ENCODE results near the gene IGSF3. TPM values are rescaled to one million over a fixed set of nuclear protein-coding genes. Genes with fewer than 3 reads are reported as not detected.
A peak's percentile ranks its signal among the peaks of the same experiment; 100 is the strongest.
"Not testable (repeated sequence)": the region's sequence is repeated elsewhere in the genome, so short reads cannot be mapped to it uniquely, and the experiment has no call there.

Gene IGSF3
- total and polyA plus RNA-seq, 2 donors from 2014 or later = 12.0 to 38.8 TPM

- FAIRE-seq; H3K36me3 ChIP-seq (ENCODE audit: control insufficient read depth in 2 of 3, insufficient read depth in 3 of 3, low read length in 3 of 3); H3K27ac ChIP-seq (ENCODE audit: low read depth in 2 of 2, low read length in 2 of 2); H3K9ac ChIP-seq (ENCODE audit: low read length in 3 of 3); H3K4me3 ChIP-seq (ENCODE audit: low read length in 3 of 3); H3K27me3 ChIP-seq (ENCODE audit: control insufficient read depth, insufficient read depth, low read length); H3K9me3 ChIP-seq (ENCODE audit: control insufficient read depth in 2 of 3, insufficient read depth in 1 of 3, low read length in 3 of 3); intact Hi-C loops (cut with DNase I); H3K4me1 ChIP-seq (ENCODE audit: control insufficient read depth in 2 of 3, insufficient read depth in 2 of 3, low read depth in 1 of 3, low read length in 3 of 3): not testable (repeated sequence)
- DNase-seq = peak in 2 of 5 donors; percentile 20 to 29
- TF ChIP-seq, protein P1, sequence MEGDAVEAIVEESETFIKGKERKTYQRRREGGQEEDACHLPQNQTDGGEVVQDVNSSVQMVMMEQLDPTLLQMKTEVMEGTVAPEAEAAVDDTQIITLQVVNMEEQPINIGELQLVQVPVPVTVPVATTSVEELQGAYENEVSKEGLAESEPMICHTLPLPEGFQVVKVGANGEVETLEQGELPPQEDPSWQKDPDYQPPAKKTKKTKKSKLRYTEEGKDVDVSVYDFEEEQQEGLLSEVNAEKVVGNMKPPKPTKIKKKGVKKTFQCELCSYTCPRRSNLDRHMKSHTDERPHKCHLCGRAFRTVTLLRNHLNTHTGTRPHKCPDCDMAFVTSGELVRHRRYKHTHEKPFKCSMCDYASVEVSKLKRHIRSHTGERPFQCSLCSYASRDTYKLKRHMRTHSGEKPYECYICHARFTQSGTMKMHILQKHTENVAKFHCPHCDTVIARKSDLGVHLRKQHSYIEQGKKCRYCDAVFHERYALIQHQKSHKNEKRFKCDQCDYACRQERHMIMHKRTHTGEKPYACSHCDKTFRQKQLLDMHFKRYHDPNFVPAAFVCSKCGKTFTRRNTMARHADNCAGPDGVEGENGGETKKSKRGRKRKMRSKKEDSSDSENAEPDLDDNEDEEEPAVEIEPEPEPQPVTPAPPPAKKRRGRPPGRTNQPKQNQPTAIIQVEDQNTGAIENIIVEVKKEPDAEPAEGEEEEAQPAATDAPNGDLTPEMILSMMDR (IDR thresholded peaks at IDR 0.05; ENCODE audit: borderline replicate concordance, extremely low read depth, insufficient read depth) = peak; percentile 42
Measured at GRCh38 chr1:116595946-116596741, 71.4 kb downstream of the IGSF3 start.

DNA sequence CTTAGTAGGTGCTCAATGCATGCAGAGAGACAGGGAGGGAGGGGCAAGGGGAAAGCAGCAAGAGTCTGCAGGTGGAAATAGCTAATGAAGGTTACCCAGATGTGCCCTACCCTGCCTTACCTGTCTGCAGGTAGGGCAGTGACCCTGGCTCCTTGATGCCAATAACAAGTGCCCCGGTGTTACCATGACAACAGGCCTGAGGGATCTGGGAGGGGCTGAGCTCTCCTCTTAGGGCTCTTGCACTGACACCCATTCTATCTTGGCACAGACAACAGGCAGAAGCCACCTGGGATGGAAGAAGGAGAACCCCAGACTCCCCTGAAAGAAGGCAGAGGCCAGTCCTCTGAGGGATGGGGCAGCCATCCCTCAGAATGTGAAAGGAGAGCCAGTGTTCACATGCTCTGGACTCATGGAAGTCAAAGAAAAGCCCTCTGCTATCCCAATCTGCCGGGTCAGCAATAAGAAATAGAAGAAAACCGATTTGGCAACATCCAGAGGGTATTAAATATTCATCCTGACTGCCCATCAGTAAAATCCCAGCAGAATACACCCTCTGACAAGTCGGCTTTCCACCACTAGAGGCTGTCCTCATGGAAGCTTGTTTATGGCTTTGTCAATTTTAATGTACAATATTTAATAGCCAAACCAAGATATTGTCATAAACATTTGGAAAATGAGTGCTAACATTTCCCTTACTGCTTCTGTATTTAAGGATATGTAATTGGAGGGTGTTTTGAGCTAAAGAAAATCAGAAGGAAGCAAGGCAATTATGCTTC lies 72.3 kb downstream of the IGSF3 start:
- H3K4me1 ChIP-seq (ENCODE audit: control insufficient read depth in 2 of 3, insufficient read depth in 2 of 3, low read depth in 1 of 3, low read length in 3 of 3); H3K27me3 ChIP-seq (ENCODE audit: control insufficient read depth, insufficient read depth, low read length); H3K9ac ChIP-seq (ENCODE audit: low read length in 3 of 3); H3K4me3 ChIP-seq (ENCODE audit: low read length in 3 of 3); H3K36me3 ChIP-seq (ENCODE audit: control insufficient read depth in 2 of 3, insufficient read depth in 3 of 3, low read length in 3 of 3); H3K9me3 ChIP-seq (ENCODE audit: control insufficient read depth in 2 of 3, insufficient read depth in 1 of 3, low read length in 3 of 3); H3K27ac ChIP-seq (ENCODE audit: low read depth in 2 of 2, low read length in 2 of 2); DNase-seq; intact Hi-C loops (cut with DNase I); FAIRE-seq: not testable (repeated sequence)

DNA sequence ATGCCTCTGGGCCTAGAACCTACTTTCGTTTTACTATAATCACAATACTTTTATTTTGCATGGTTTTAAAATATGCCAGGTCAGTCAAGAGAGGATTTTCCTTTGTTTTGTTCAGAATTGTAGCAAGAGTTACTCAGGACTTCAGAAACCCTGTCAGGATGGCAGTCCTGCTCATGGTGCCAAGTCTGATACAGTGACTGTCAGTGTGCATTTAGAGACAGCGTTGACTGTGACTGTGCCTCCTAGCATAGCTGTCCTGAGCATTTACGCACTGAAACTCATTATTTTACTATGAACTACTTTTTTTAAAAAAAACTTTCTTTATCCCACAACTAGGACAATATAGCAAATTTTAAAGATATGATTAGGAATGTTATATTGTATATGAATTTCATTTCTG lies 73.6 kb downstream of the IGSF3 start:
- H3K4me3 ChIP-seq (ENCODE audit: low read length in 3 of 3); DNase-seq; H3K9ac ChIP-seq (ENCODE audit: low read length in 3 of 3); H3K9me3 ChIP-seq (ENCODE audit: control insufficient read depth in 2 of 3, insufficient read depth in 1 of 3, low read length in 3 of 3); H3K27ac ChIP-seq (ENCODE audit: low read depth in 2 of 2, low read length in 2 of 2); FAIRE-seq; H3K4me1 ChIP-seq (ENCODE audit: control insufficient read depth in 2 of 3, insufficient read depth in 2 of 3, low read depth in 1 of 3, low read length in 3 of 3); intact Hi-C loops (cut with DNase I); H3K27me3 ChIP-seq (ENCODE audit: control insufficient read depth, insufficient read depth, low read length); H3K36me3 ChIP-seq (ENCODE audit: control insufficient read depth in 2 of 3, insufficient read depth in 3 of 3, low read length in 3 of 3): not testable (repeated sequence)

- H3K27ac ChIP-seq (ENCODE audit: low read depth in 2 of 2, low read length in 2 of 2); DNase-seq; intact Hi-C loops (cut with DNase I): not testable (repeated sequence)
Measured at GRCh38 chr1:116593401-116593800, 74.1 kb downstream of the IGSF3 start.

GRCh38 chr1:116591951-116592605 lies 75.5 kb downstream of the IGSF3 start:
- H3K4me1 ChIP-seq (ENCODE audit: control insufficient read depth in 2 of 3, insufficient read depth in 2 of 3, low read depth in 1 of 3, low read length in 3 of 3); FAIRE-seq; H3K4me3 ChIP-seq (ENCODE audit: low read length in 3 of 3); DNase-seq; H3K27ac ChIP-seq (ENCODE audit: low read depth in 2 of 2, low read length in 2 of 2); H3K9me3 ChIP-seq (ENCODE audit: control insufficient read depth in 2 of 3, insufficient read depth in 1 of 3, low read length in 3 of 3); intact Hi-C loops (cut with DNase I); H3K27me3 ChIP-seq (ENCODE audit: control insufficient read depth, insufficient read depth, low read length); H3K36me3 ChIP-seq (ENCODE audit: control insufficient read depth in 2 of 3, insufficient read depth in 3 of 3, low read length in 3 of 3); H3K9ac ChIP-seq (ENCODE audit: low read length in 3 of 3): not testable (repeated sequence)

More at GRCh38 chr1:116593401-116593800, 74.1 kb downstream of the IGSF3 start:
- H3K4me1 ChIP-seq (ENCODE audit: control insufficient read depth in 2 of 3, insufficient read depth in 2 of 3, low read depth in 1 of 3, low read length in 3 of 3); H3K9ac ChIP-seq (ENCODE audit: low read length in 3 of 3); H3K27me3 ChIP-seq (ENCODE audit: control insufficient read depth, insufficient read depth, low read length); H3K36me3 ChIP-seq (ENCODE audit: control insufficient read depth in 2 of 3, insufficient read depth in 3 of 3, low read length in 3 of 3); FAIRE-seq; H3K9me3 ChIP-seq (ENCODE audit: control insufficient read depth in 2 of 3, insufficient read depth in 1 of 3, low read length in 3 of 3); H3K4me3 ChIP-seq (ENCODE audit: low read length in 3 of 3): not testable (repeated sequence)

DNA sequence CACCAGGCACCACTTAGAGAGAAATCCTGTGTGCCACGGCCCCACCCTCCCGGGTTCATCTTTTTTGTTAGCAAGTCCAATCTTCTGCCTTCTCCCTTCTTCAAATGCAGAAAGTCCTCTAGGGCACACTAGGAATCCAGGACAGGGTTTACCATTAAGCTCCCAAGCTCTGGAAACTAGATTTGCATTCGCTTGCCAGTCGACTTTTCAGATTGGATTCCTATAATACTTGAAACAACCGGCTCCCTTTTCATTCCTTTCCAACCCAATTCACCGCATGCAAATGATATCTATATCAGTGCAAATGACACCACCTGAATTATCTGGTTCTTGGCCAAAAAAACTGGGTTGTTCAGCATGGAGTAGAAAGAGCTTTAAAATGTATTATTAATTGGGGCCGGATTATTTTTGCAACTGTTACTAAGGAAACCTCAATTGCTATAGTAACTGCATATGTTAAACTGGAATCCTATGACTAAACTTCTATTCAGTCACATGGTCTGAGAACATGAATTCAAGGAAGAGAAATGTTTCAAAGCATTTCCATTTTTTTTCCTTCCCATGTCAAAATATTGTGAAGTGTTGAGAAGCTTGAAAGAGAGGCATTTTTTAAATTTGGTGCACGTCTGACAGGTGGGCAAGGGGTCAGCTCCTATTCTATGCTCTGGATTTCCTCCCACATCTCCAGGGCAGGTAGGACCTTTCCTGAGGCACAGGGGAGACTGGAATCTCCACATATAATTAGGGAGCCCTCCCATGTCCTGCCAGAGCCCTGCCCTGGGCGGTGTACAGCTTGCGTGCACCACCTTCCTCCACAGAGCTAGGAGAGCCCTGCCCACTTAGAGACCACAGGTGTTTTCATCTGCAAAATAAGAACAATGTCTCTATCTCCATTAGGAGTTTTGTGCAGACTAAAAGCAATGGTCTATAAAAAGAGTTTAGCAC lies 76.3 kb downstream of the IGSF3 start:
- DNase-seq; intact Hi-C loops (cut with DNase I); H3K27ac ChIP-seq (ENCODE audit: low read depth in 2 of 2, low read length in 2 of 2); H3K4me3 ChIP-seq (ENCODE audit: low read length in 3 of 3); H3K9me3 ChIP-seq (ENCODE audit: control insufficient read depth in 2 of 3, insufficient read depth in 1 of 3, low read length in 3 of 3); H3K36me3 ChIP-seq (ENCODE audit: control insufficient read depth in 2 of 3, insufficient read depth in 3 of 3, low read length in 3 of 3); H3K4me1 ChIP-seq (ENCODE audit: control insufficient read depth in 2 of 3, insufficient read depth in 2 of 3, low read depth in 1 of 3, low read length in 3 of 3); FAIRE-seq; H3K9ac ChIP-seq (ENCODE audit: low read length in 3 of 3); H3K27me3 ChIP-seq (ENCODE audit: control insufficient read depth, insufficient read depth, low read length): not testable (repeated sequence)

Data from kidney (tissue), 14 donors.